Measurements from ENCODE around the gene LGR6.
A peak's percentile ranks its signal among the peaks of the same experiment; 100 is the strongest.

Gene LGR6

DNA sequence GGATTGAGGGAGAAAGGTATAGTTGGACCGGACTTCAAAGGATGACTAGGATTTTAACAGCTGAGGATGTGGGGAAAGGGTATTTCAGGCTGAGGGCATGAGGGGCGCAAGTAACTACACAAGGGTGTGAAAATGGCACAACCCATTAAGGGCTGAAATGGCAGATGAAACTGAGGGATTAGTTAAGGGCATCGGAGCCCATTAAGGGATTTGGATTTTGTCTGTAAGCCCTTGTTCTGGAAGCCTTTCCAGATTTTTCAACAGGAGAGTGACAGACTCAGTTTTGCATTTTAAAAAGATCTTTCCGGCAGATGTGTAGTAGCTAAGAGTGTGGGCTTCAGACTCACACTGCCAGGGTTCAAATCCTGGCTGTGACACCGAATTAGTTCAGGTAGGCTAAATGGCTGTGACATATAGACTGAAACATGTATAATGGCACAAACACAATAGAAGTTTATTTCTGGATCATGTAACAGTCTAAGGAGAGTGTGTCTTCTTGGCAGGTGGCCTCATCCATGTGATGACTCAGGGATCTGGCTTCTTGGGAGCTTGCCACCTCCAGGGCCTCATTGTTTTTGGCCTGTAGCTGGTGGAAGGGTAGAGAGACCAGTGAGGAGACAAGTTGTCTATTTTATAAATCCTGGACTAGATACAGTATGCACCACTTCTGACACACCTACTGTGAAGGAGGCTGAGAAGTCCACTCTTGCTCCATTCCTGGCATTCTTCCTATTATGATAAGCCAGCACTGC, 98.5 kb downstream of the LGR6 start:
- DNase-seq (ENCODE audit: low read depth), result no peak

DNA sequence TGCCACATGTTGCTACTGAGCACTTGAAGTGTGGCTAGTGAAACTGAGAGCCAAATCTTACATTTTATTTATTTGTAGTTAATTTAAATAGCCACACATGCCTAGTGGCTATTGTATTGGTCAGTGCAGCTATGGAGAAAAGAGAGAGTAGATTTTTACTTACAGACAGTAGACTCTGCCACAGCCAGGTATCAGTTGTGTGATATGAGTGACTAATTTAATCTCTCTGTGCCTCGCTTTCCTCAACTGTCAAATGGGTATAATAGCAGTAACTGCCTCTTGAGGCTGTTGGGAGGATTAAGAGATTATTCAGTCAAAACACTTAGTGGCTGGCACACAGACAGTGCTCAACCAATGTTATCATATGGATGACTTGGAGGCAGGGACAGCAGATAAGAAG, 99.2 kb downstream of the LGR6 start:
- DNase-seq (ENCODE audit: low read depth), result no peak

DNA sequence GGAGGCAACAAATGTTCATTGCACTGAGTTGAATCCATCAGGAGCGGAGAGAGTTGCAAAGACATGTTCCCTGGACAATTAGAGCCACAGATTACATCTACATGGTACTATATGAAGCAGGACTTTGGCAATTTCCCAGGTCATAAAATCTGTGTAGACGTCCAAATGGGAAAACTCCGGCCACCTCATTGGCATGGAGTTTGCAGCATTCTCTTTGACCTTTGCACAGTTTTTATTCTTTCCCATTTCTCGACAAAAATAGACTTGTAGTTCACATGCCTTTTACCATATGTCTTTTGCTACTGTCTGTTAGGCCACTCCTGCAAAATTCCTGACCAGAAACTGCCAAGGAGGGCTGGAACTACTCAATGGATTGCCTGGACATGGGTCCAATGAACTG, 100.0 kb downstream of the LGR6 start:
- no peak for DNase-seq (ENCODE audit: low read depth)

DNA sequence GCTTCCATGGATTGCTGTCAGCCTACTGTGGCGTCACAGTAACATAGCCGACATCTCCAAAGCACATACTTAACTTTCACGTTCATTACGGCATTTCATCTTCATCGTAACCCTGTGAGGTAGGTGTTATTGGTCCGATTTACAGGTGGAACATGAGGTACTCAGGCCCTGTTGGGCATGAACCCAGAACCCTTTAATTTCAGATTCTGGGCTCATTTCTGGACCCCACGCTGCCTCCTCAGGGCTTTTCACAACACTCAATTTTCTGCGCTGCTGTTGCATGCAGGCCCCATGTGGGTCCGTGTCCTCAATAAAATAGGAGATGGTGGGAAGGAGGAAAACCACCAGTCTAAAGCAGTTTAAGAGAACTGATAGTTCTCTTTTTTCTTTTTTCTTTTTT, 108.6 kb downstream of the LGR6 start:
- DNase-seq (ENCODE audit: low read depth), result no peak

DNA sequence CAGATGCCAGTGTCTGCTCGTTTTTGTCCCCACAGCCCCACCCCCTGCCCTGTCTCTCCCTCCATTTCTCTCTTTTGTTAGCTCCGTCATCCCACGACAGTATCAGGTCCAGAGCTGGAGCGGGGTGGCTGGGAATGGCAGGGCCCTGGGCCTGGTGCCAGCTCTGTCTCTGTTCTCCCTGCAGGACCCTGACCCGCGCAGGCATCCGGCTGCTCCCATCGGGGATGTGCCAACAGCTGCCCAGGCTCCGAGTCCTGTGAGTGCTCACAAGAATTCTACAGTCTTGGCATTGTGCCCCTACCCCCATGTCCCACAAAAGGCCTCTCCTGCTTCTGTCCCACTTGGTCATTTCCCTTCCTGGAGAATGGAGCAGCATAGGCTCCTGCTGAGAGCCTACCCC, 110.8 kb downstream of the LGR6 start:
- DNase-seq (ENCODE audit: low read depth), result no peak

DNA sequence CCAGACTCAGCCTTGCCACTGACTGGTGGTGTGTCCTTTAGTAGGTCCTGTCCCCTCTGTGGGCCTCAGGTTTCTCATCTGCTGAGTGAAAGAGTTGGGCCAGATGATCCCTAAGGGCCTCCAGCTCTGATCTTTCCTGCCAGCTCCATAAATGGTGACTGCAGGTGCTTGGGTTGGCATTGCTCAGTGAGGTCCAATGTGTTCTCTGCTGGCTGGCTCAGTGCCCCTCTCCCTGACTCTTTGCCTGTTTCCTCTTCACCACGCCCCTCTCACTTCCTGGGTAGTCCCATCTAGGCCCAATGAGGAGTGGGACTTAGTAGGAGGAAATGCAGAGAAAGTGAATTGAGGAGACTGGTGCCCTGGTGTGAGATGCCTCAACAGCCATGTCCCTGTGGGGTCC, 111.6 kb downstream of the LGR6 start:
- DNase-seq (ENCODE audit: low read depth), result no peak

DNA sequence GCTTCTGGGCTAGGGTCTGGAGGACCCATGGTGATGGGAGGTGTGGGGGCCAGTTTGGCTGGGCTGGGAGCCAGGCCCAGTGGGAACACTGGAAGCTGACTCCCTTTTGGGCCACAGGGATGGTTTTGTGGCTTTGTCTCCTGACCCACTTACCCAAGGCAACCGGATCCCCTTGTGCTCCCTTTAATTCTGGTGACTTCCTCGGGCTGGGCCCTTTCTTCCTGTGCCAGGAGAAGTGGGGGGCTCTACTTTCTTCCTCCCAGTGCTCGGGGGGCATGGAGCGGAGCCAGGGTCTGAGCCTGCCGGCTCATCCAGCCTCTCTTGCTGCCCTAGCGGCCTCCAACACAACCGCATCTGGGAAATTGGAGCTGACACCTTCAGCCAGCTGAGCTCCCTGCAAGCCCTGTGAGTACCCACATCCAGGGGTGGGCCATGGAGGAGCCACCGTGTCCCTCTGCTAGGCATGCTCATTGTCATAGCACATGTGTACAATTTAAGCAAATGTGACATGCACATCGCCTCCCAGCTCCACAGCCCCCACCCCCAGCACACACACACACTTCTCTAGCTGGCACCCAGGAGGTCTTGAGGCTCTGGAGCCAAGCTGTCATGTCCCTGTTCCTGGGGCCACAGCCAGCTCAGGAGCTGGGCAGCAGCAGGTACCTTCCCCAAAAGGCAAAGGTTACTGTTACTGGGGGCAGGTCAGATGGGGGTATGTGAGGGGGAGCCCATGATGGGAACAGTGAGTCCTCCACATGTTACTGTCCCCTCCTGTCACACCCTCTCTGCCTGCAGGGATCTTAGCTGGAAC, 113.1 kb downstream of the LGR6 start:
- no peak for DNase-seq (ENCODE audit: low read depth)

DNA sequence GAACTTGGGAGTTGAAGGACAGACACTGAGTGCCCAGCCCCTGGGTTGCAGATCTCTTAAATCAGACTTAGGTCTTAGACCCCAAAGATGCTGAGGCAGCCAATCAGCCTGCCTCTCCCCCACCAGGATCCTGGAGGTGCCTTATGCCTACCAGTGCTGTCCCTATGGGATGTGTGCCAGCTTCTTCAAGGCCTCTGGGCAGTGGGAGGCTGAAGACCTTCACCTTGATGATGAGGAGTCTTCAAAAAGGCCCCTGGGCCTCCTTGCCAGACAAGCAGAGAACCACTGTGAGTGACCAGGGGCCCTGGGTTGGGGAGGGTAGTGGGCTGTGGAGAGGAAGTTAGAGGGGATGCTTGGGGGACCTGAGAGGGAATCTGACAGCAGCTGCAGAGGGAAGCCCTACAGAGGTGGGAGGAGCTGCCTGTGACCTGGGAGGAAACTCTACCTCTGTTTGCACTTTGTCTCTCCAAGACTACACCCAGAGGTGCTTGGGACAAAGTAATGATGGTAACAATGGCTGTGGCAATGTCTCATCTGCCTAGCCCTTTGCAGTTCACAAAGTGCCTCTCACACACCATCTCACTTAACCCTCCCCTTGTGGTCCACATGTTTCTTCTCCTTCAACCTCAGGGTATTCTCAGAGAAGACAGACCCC, 116.6 kb downstream of the LGR6 start:
- no peak for DNase-seq (ENCODE audit: low read depth)

DNA sequence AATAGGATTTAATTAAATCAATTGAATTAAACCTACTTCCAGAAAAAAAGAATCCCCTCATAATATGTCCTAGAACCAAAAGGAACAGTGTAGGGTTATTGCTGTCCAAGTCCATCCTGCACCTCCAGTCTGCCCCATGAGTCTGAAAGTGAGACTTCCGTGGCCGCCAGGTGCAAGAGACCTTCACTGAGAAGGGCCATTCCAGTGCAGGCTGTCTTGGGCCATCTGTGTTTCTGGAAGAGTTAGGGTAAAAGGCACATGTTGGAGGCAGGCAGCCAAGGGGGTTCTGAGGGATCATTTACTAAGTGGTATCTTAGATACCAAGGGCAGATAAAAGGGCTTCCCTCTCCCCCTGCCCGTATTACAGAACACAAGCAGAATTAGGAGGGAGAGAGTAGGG, 117.1 kb downstream of the LGR6 start:
- no peak for DNase-seq (ENCODE audit: low read depth)

DNA sequence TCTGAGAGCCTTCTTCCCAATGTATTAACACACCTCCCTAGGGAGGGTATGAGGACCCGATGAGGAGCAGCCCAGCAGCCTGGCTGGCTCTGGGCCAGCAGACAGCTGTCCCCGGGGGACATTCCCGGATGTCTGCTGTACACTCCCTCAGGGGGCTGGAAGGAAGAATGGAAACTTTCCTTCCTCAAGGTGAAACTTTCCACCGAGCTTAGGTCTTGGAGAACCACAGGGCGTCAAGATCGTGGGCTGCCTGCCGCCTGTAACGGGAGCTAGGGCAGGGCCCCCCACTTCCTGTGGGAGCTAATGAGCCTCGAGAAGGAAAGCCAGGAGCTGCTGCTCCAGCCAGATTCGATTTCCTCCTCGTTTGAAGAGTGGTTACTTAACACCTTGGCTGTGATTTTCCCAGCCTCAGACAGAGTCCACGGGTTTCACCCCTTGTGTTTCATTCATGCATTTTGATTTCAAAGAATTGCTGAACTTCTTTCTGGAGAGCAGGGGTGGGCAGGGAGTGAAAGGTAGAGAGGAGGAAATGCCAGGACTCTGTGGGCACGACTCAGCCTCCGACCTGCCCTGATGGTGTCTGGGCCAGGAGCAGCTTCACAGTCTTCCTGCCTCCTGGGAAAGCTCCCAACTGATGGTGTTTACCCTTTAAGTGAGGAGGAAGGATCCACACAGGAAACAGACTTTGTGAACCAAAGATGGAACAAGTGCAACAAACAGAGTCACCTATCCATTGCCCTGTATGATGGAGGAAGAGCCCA, 118.5 kb downstream of the LGR6 start:
- DNase-seq (ENCODE audit: low read depth), result no peak

DNA sequence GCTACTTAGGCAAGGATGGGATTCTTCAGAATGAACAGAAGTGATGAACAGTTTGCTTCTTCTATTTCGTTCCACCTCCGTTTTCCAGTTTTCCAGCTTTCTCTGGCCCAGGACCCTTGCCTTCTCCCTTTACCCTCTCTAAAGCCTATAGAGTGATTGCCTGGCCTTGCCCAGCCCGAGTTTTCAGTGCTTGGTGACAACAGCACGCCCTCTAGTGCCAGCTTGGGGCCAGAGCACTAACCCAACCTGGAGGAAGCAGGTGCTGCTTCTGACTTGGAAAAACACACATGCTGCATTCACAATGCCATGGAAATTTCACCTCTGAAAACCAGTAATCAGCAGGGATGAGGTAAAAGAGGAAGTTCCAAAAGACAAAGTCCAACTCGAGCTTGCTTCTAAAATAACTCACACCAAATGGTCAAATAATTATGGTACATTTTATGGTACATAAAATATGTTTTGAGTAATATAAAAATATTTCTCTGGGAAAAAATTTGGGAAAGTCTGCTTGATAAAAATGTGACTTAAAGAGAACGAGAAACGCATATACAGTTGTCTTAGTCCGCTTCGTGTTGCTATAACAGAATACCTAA, 122.1 kb downstream of the LGR6 start:
- DNase-seq (ENCODE audit: low read depth), result peak; percentile 43

DNA sequence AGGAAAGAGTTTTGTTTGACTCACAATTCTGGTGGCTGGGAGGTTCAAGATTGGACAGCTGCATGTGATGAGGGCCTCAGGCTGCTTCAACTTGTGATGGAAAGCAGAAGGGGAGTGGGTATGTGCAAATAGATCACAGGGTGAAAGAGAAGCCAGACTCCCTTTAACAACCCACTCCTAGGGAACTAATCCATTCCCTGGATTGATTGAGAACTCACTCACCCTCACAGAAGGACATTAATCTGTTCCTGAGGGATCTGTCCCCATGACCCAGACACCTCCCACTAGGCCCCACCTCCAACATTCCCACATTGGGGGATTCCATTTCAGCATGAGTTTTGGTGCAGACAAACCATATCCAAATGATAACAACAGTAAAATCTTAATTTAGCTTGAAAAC, 122.6 kb downstream of the LGR6 start:
- DNase-seq (ENCODE audit: low read depth), result no peak

DNA sequence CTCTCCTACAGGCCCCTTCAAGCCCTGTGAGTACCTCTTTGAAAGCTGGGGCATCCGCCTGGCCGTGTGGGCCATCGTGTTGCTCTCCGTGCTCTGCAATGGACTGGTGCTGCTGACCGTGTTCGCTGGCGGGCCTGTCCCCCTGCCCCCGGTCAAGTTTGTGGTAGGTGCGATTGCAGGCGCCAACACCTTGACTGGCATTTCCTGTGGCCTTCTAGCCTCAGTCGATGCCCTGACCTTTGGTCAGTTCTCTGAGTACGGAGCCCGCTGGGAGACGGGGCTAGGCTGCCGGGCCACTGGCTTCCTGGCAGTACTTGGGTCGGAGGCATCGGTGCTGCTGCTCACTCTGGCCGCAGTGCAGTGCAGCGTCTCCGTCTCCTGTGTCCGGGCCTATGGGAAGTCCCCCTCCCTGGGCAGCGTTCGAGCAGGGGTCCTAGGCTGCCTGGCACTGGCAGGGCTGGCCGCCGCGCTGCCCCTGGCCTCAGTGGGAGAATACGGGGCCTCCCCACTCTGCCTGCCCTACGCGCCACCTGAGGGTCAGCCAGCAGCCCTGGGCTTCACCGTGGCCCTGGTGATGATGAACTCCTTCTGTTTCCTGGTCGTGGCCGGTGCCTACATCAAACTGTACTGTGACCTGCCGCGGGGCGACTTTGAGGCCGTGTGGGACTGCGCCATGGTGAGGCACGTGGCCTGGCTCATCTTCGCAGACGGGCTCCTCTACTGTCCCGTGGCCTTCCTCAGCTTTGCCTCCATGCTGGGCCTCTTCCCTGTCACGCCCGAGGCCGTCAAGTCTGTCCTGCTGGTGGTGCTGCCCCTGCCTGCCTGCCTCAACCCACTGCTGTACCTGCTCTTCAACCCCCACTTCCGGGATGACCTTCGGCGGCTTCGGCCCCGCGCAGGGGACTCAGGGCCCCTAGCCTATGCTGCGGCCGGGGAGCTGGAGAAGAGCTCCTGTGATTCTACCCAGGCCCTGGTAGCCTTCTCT, 124.6 kb downstream of the LGR6 start:
- no peak for DNase-seq (ENCODE audit: low read depth)

DNA sequence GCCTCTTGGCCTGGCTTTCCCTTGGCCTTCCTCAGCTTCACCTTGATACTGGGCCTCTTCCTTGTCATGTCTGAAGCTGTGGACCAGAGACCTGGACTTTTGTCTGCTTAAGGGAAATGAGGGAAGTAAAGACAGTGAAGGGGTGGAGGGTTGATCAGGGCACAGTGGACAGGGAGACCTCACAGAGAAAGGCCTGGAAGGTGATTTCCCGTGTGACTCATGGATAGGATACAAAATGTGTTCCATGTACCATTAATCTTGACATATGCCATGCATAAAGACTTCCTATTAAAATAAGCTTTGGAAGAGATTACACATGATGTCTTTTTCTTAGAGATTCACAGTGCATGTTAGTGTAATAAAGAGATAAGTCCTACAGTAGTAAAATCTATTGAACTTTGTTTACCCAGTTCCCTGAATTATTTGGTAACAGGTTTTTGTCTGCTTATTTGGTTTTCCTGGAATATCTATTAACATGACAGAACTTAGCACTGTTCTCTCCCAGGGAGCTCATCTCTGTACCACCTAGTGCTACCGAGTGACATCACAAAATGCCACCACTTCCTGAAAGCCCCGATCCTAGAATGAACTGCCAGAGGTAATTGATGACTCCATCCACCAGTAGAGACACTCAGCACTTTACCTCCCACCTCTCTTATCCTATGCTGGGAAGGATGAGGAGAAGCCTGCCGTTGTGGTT, 125.9 kb downstream of the LGR6 start:
- no peak for DNase-seq (ENCODE audit: low read depth)

DNA sequence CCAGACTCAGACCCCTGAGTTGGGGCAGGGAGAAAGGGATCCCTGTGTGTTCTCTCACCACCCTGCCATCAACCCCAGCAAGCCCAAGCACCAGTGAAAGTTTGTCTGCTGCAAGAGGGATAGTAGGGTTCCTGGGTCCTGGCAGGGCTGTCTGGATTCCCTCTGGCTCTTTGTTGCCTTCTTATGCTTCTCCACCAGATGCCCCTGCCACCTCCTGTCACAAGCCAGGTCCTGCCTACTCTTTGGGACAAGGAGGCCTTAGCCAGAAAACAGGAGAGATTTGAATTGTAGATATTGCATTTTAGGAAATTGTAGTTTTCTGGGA, 126.4 kb downstream of the LGR6 start:
- DNase-seq (ENCODE audit: low read depth), result no peak

DNA sequence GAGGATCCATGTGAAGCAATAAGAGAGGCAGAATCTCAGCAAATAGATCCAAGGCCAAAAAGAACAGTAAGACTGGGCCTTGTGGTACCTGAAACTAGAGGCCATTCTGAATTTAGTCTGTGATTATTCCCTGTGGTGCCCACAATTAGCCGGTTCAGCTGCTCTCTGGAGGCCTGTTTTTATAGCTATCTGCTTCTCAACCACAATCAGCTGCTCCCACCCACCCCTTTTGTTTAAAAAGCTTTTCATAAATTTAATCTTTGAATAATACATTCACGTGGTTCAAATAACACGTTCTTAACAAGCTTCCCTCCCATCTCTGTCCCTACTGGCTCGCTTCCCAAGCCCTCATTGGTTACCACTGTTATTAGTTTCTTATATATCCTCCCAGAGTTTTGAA, 130.1 kb downstream of the LGR6 start:
- no peak for DNase-seq (ENCODE audit: low read depth)

DNA sequence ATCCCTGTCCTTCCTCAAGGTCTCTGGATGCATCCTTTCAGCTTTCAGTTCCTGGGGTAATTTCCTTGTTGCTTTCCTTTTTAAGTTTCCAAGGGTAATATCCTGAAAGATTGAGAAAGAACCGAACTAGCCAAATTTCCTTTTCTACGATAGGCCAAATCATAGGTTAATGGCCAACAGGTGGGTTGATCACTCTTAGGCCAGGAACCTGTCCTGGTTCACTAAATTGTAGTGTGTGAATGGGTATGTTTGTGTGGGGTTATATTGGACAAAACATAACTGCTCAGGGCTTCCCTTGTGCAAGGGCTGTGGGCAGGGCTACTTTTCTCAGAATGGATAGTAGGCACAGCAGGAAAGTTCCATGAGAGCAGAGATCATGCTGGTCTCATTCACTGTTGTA, 131.0 kb downstream of the LGR6 start:
- DNase-seq (ENCODE audit: low read depth), result no peak

DNA sequence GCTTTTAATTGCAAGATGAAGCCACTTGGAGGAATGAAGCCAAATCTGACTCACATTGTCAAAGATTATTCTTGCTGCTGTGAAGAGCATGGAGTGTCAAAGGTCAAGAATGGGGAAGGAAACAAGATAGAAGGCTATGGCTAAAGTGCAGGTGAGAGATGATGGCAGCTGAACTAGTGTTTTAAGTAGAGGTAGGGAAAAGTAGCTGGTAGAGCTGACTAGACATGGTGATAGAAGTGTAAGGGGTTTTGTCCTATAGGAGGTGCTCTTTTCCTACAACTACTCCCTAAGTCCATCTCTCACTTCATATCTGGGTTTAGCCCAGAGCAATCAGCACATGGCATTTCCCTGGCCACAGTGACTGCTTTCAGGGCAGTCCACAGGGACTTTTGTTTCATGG, 136.3 kb downstream of the LGR6 start:
- no peak for DNase-seq (ENCODE audit: low read depth)

DNA sequence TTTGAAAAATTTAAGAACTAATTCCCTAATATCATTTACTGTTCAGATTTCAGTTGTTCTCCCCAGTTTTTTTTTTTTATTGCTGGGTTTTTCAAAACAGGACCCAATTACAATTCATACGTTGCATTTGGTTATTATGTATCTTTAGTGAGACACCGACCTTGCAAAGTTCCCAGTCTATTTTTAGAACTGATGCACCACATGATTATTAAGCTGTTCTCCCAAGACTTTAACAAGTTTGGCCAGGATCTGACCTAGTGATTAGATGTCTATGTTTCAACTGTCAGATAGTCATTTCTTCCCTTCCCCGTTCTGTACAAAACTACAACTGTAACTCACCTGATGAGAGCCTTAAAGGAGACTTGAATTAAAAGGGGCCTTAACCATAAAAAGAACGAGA, 140.3 kb downstream of the LGR6 start:
- no peak for DNase-seq (ENCODE audit: low read depth)

DNA sequence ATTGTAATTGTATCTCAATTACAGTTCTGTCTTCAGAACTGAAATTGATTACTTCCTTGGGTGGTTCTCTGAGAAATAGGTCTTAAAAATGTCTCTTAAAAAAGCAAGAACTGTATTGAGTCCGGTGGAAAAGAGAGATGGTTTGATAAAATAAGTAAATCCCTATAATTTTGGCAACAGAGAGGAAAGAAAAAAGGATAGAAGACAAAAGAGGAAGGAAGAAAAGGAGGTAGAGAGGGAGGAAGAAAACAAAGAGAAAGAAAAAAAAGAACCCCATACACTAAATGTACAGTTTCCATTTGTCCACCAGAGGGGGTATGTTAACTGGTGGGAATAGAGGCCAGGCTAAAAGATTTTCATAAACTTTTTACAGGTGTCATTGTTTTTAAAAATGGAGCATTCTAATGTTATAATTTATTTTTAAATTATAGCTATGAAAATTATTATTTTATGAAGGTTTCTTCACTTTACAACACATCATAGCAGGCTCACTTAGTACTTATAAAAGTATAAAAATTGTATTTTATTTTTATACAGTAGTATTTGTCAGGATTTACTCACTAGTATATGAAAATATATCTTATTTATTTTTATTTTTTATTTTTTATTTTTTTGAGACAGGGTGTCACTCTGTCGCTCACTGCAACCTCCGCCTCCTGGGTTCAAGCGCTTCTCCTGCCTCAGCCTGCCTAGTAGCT, 150.2 kb downstream of the LGR6 start:
- DNase-seq (ENCODE audit: low read depth), result no peak
